DMS79 (cell line): ENCODE measurements around the gene HECTD4.
A peak's percentile ranks its signal among the peaks of the same experiment; 100 is the strongest.
"Not testable (repeated sequence)": the region's sequence is repeated elsewhere in the genome, so short reads cannot be mapped to it uniquely, and the experiment has no call there.

ENCODE experiments used
- DNase-seq: peaks from one replicate; lab custom pipeline; 2025; lab: John Stamatoyannopoulos, UW

Gene HECTD4

DNA sequence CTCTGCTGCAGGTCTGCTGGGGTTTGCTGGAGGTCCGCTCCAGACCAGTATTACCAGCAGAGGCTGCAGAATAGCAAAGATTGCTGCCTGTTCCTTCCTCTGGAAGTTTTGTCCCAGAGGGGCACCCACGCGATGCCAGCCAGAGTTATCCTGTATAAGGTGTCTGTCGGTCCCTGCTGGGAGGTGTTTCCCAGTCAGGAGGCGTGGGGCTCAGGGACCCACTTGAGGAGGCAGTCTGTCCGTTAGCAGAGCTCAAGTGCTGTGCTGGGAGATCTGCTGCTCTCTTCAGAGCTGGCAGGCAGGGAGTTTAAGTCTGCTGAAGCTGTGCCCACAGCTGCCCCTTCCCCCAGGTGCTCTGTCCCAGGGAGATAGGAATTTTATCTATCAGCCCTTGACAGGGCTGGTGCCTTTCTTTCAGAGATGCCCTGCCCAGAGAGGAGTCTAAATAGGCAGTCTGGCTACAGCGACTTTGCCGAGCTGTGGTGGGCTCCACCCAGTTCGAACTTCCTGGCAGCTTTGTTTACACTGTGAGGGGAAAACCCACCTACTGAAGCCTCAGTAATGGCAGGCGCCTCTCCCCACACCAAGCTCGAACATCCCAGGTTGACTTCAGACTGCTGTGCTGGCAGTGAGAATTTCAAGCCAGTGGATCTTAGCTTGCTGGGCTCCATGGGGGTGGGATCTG lies 223.6 kb downstream of the HECTD4 start:
- not testable (repeated sequence) for DNase-seq

- DNase-seq = no peak
Observed at GRCh38 chr12:112153893-112154219, 228.4 kb downstream of the HECTD4 start.

GRCh38 chr12:112153181-112153892 lies 228.9 kb downstream of the HECTD4 start:
- DNase-seq = no peak

GRCh38 chr12:112151766-112152541 lies 230.3 kb downstream of the HECTD4 start:
- no peak for DNase-seq

DNA sequence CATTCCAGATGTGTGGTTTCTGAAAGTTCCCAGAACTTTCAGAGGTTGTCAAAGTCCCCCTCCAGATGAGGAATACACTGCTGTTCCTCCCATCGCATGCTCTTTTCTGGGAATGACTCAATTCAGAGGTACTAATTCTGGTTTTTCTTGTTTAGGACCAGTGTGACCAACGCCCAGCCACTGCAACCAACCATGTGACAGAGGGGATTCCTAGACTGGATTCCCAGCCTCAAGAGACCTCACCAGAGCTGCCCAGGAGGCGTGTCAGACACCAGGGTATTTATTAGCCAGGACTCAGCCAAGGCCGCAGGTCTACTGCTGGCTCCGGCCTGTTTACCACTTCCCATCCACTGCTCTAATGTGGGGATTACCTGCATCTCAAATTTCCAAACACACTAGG lies 232.6 kb downstream of the HECTD4 start:
- DNase-seq = no peak

DNA sequence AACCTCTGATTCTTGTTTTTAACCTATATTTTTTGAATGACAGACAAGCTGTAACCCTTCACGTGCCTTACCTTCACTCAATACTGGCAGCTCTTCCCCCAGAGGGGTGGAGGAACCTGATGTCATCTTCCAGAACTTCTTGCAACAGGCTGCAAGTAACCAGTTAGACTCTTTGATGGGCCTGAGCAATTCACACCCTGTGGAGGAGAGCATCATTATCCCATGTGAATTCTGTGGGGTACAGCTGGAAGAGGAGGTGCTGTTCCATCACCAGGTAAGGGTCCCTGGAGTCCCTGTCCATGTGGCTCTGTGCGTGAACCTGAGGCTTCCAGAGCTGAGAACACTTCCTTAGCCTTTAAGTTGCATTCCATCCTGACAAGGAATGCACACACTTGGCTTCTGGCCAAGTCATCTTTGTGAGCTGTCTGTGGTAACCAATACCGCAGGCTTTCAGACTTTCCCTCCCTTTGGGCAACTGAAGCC lies 234.2 kb downstream of the HECTD4 start:
- no peak for DNase-seq

DNA sequence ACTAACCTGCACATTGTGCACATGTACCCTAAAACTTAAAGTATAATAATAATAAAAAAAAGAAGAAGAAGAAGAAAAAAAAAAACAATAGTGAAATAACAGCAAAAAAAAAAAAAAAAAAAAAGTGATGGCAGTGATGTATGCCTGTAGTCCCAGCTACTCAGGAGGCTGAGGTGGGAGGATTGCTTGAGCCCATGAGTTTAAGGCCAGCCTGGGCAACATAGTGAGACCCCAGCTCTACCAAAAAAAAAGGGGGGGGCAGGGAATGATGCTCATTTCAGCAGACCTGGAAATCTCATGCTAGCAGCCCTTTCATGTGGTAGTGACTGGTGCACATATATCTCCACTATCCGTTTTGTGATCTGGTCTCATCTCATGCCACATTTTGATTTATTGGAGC lies 236.1 kb downstream of the HECTD4 start:
- DNase-seq = no peak

- no peak for DNase-seq
Observed at GRCh38 chr12:112140728-112141127, 241.5 kb downstream of the HECTD4 start.

DNA sequence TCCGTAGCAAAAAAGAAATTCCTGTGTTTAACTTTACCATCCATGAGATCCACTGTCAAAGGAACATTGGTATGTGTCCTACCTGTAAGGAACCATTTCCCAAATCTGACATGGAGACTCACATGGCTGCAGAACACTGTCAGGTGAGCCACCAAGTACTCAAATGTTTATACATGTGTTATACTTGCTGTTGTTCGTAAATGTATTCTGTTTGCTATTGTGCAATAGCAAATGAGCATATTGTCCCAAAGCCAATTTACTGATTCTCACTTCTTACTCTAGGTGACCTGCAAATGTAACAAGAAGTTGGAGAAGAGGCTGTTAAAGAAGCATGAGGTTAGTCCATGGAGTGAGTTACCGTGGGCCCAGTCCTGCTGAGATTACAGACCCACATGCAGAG lies 247.5 kb downstream of the HECTD4 start:
- no peak for DNase-seq

DNA sequence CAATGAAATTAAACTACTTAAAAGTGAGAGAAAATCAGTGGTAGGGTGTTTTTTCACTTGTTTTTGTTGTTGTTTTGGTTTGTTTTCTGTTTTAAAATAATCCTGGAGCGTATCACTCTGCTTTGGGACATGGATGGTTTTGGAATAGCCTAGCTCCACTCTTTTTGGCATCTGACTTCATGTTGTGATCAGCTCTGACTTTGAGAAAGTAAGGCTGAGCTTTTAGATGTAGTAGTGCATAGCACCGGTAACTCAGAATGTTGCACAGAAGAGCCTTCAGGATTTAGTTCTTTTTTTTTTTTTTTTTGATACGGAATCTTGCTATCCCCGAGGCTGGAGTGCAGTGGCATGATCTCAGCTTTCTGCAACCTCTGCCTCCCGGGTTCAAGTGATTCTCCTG lies 248.8 kb downstream of the HECTD4 start:
- no peak for DNase-seq

DNA sequence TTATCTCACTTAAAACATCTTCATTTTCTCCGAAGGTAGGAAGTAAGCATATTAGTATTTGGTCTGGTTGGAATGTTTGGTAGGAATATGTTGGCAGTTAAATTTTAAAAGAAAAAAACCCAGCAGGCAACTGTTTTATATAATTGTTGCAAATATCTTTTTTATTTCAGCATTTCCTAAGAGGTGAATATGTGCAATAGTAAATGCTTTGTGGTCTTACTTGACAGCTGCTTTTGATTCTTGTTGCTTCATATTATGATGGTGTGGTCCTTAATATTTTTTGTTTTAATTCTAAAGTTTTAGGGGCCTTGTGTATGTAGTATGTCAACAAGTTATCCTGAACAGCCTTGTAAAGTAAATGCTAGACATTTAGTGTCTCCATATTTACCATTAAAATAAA lies 250.5 kb downstream of the HECTD4 start:
- DNase-seq = no peak

DNA sequence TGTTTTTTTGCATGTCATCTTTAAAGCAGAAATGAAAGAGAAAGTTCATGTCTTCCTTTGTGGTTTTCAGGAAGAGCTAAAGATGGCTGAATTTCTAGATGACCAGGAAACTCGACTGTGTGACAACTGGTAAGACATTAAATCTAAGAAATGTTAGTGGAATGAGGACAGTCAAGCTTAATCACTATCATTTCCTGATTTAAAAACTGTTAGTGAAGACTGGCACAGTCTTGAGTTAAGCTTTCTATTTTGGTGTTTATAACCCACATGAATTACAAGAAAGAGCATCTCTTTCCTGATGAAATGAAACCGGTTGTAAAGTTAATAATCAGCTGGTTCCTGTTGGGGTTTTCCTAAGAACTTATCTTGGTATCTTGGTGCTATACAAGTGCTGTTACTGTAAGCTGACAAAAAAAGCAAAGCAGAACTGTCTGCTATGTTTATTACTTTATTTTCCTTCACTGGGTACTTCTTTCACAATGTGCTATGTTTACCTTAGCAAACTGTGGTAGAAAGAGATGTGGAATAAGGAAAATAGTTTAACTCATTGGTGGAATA lies 251.7 kb downstream of the HECTD4 start:
- no peak for DNase-seq

- no peak for DNase-seq
Observed at GRCh38 chr12:112126911-112127310, 255.3 kb downstream of the HECTD4 start.

DNA sequence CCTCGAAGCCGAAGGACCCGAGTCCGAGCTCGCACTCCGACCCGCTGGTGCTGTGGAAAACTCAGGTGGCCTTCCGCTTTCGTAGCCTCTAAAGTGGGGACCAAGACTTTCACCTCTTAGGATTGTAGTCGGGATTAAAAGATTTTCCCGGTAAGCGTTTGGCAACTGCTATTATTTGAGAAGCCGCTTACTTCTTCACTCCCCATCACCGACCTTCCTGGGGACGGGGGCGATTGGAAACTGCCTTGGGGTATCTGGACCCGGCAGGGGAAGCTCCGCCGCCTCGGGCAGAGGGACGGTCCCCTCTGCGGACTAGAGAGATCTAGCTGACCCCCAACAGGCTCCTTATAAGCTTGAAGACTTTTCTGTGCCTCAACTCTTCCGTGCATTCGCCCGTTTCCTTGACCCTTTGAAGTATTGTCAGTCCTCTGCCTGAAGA lies 256.2 kb downstream of the HECTD4 start:
- no peak for DNase-seq

GRCh38 chr12:112125250-112125999 lies 256.8 kb downstream of the HECTD4 start, which contains the start of gene TRAFD1:
Gene TRAFD1 (plus strand): TSS chr12:112125560. CDS start chr12:112130523, 4,963 bp downstream.
- DNase-seq = peak; percentile 91

- no peak for DNase-seq
Observed at GRCh38 chr12:112124918-112125249, 257.3 kb downstream of the HECTD4 start.

DNA sequence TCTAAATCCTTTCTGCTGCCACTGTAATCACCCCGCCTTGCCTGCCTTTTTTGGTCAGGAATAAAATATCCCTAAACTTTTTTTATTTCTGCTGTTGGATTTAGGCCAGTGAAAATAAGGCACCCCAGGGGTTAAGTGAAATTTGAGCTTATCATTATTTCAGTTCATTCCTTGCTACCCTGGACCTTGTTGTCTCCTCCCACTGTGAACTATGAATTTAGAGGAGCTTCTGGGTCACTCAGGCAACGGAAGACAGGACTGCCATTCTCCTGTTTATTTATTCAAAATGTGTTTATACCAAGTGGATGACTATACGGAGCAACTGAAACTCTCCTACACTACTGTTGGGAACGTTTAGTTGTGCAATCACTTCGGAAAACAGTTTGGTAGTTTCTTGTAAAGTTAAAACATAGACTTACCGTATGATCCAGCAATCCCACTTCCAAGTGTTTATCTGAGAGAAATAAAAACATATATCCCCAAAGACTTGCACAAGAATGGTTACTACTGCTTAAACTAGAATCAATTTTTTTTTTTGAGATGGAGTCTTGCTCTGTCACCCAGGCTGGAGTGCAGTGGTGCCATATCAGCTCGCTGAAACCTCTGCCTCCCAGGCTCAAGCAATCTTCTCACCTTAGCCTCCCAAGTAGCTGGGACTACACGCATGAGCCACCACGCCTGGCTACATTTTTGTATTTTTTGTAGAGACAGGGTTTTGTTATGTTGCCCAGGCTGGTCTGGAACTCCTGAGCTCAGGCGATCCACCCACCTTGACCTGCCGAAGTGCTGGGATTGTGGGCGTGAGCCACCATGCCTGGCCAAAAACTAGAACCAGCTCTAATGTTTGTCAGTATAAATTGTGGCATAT lies 259.2 kb downstream of the HECTD4 start:
- DNase-seq = no peak

GRCh38 chr12:112121780-112122565 lies 260.3 kb downstream of the HECTD4 start:
- peak; percentile 74 for DNase-seq

DNA sequence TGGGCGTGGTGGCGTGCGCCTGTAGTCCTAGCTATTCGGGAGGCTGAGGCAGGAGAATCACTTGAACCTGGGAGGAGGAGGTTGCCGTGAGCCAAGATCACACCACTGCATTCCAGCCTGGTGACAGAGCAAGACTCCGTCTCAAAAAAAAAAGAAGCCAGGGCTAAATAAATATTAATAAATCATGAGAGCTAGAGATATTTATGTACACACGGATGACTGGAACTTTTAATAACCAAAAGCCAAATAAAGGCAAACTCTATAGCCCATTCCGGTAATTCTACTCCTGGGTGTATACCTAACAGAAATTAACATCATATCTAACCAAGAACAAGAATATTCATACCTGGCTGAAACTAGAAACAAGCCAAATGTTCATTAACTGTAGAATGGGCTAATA lies 264.5 kb downstream of the HECTD4 start:
- no peak for DNase-seq
